ENCODE data around the gene TTLL8.
"Not testable (repeated sequence)": the region's sequence is repeated elsewhere in the genome, so short reads cannot be mapped to it uniquely, and the experiment has no call there.

Gene TTLL8

GRCh38 chr22:49999063-49999945, 58.8 kb downstream of the TTLL8 start:
- no peak for DNase-seq

- DNase-seq, result no peak
Measured at GRCh38 chr22:49998718-49999062, 59.4 kb downstream of the TTLL8 start.

- no peak for DNase-seq
Measured at GRCh38 chr22:49997932-49998717, 60.0 kb downstream of the TTLL8 start.

GRCh38 chr22:49997251-49997599, 60.9 kb downstream of the TTLL8 start:
- no peak for DNase-seq

- no peak for DNase-seq
Measured at GRCh38 chr22:49996518-49997250, 61.4 kb downstream of the TTLL8 start.

- no peak for DNase-seq
Measured at GRCh38 chr22:49996119-49996517, 62.0 kb downstream of the TTLL8 start.

GRCh38 chr22:49995361-49996118, 62.6 kb downstream of the TTLL8 start:
- no peak for DNase-seq

- no peak for DNase-seq
Measured at GRCh38 chr22:49995041-49995360, 63.1 kb downstream of the TTLL8 start.

- DNase-seq, result no peak
Measured at GRCh38 chr22:49994361-49995040, 63.6 kb downstream of the TTLL8 start.

GRCh38 chr22:49993649-49994360, 64.3 kb downstream of the TTLL8 start:
- DNase-seq, result no peak

GRCh38 chr22:49992921-49993648, 65.0 kb downstream of the TTLL8 start:
- no peak for DNase-seq

- DNase-seq, result no peak
Measured at GRCh38 chr22:49991907-49992533, 66.1 kb downstream of the TTLL8 start.

GRCh38 chr22:49991167-49991566, 66.9 kb downstream of the TTLL8 start:
- DNase-seq, result no peak

GRCh38 chr22:49989826-49990225, 68.3 kb downstream of the TTLL8 start:
- not testable (repeated sequence) for DNase-seq

GRCh38 chr22:49986325-49986724, 71.8 kb downstream of the TTLL8 start:
- no peak for DNase-seq

- no peak for DNase-seq
Measured at GRCh38 chr22:49983148-49984042, 74.7 kb downstream of the TTLL8 start.

GRCh38 chr22:49981799-49982198, 76.3 kb downstream of the TTLL8 start:
- DNase-seq, result not testable (repeated sequence)

- no peak for DNase-seq
Measured at GRCh38 chr22:49979587-49980264, 78.4 kb downstream of the TTLL8 start.

- DNase-seq, result no peak
Measured at GRCh38 chr22:49977578-49977977, 80.5 kb downstream of the TTLL8 start.

Measured in NCI-H1417 treated with DMSO at 0.1 percent for 48 hours (cell line).